Mesenchymal stem cell (in vitro differentiated cells and primary cell): Measurements from ENCODE around the gene ZFYVE27.

Source experiments
- DNase-seq: peaks from one replicate; pipeline ENCODE4 v3.0.0-alpha.2; 2013
- H2AFZ ChIP-seq: one replicate; pipeline ENCODE4 v1.6.1; 2013; ENCODE audit warnings: low read depth, mild to moderate bottlenecking, control low read depth, inconsistent platforms, low read length, moderate library complexity
- H2AK5ac ChIP-seq: 2 replicates; pipeline ENCODE4 v1.6.1; 2013; ENCODE audit warnings: low read length, moderate library complexity, mild to moderate bottlenecking, inconsistent platforms; ENCODE audit not compliant: severe bottlenecking
- H2BK120ac ChIP-seq: one replicate; pipeline ENCODE4 v1.6.1; 2013; ENCODE audit warnings: low read depth, mild to moderate bottlenecking, inconsistent platforms, low read length, moderate library complexity
- H2BK12ac ChIP-seq, 2 experiments: one replicate each; pipeline ENCODE4 v1.6.1; 2013; ENCODE audit warnings: inconsistent platforms in 2 of 2, low read length in 2 of 2, mild to moderate bottlenecking in 2 of 2, moderate library complexity in 2 of 2, control low read depth in 1 of 2
- H2BK15ac ChIP-seq: one replicate; pipeline ENCODE4 v1.6.1; 2013; ENCODE audit warnings: mild to moderate bottlenecking, low read depth, inconsistent platforms; ENCODE audit not compliant: poor library complexity, severe bottlenecking
- H2BK5ac ChIP-seq: 2 replicates; pipeline ENCODE4 v1.6.1; 2013; ENCODE audit warnings: low read depth, mild to moderate bottlenecking, low read length, control low read depth, inconsistent platforms; ENCODE audit not compliant: poor library complexity, severe bottlenecking
- H3K14ac ChIP-seq, 2 experiments: one replicate each; pipeline ENCODE4 v1.6.1; 2013; ENCODE audit warnings: inconsistent platforms in 2 of 2, low read length in 2 of 2, control low read depth in 1 of 2, mild to moderate bottlenecking in 1 of 2, moderate library complexity in 1 of 2
- H3K18ac ChIP-seq, 2 experiments: one replicate each; pipeline ENCODE4 v1.6.1; 2013; ENCODE audit warnings: inconsistent platforms in 2 of 2, low read length in 2 of 2, control low read depth in 1 of 2, low read depth in 1 of 2, mild to moderate bottlenecking in 1 of 2
- H3K23ac ChIP-seq, 2 experiments: one replicate each; pipeline ENCODE4 v1.6.1; 2013; ENCODE audit warnings: inconsistent platforms in 2 of 2, low read length in 2 of 2, mild to moderate bottlenecking in 2 of 2, moderate library complexity in 2 of 2, control low read depth in 1 of 2
- H3K27ac ChIP-seq: 2 replicates; pipeline ENCODE4 v1.5.1; 2013; ENCODE audit warnings: mild to moderate bottlenecking, moderate library complexity, low read length, control low read depth, inconsistent platforms; ENCODE audit not compliant: poor library complexity, severe bottlenecking
- H3K27me3 ChIP-seq, 2 experiments: 2 replicates each; pipeline versions ENCODE4 v1.6.1 to v1.7.0; 2013; ENCODE audit warnings: low read length in 2 of 2, mild to moderate bottlenecking in 2 of 2, moderate library complexity in 2 of 2, control low read depth in 1 of 2, inconsistent platforms in 1 of 2; ENCODE audit not compliant: control insufficient read depth in 1 of 2, insufficient read depth in 1 of 2
- H3K36me3 ChIP-seq, 2 experiments: 2 replicates each; pipeline versions ENCODE4 v1.6.1 to v1.7.0; 2013; ENCODE audit warnings: low read length in 2 of 2, control low read depth in 1 of 2, inconsistent platforms in 1 of 2, low read depth in 1 of 2, mild to moderate bottlenecking in 1 of 2; ENCODE audit not compliant: insufficient read depth in 2 of 2, control insufficient read depth in 1 of 2
- H3K4ac ChIP-seq, 2 experiments: one replicate each; pipeline ENCODE4 v1.6.1; 2013; ENCODE audit warnings: inconsistent platforms in 2 of 2, low read length in 2 of 2, mild to moderate bottlenecking in 2 of 2, moderate library complexity in 2 of 2, control low read depth in 1 of 2, low read depth in 1 of 2
- H3K4me1 ChIP-seq: 2 replicates; pipeline ENCODE4 v1.6.1; 2013; ENCODE audit warnings: low read depth, low read length, control low read depth; ENCODE audit not compliant: control insufficient read depth, insufficient read depth
- H3K4me2 ChIP-seq: 2 replicates; pipeline ENCODE4 v1.6.1; 2013; ENCODE audit warnings: low read length, mild to moderate bottlenecking, inconsistent platforms; ENCODE audit not compliant: poor library complexity, severe bottlenecking
- H3K4me3 ChIP-seq, 2 experiments: 2 replicates each; pipeline versions ENCODE4 v1.5.1 to v1.7.0; 2013; ENCODE audit warnings: low read length in 2 of 2, mild to moderate bottlenecking in 2 of 2, control low read depth in 1 of 2, low read depth in 1 of 2; ENCODE audit not compliant: insufficient read depth in 1 of 2
- H3K79me1 ChIP-seq: replicated peaks from 2 replicates; pipeline ENCODE4 v1.6.1; 2013; ENCODE audit warnings: mild to moderate bottlenecking, control low read depth, low read length, inconsistent platforms; ENCODE audit not compliant: poor library complexity, severe bottlenecking
- H3K9ac ChIP-seq: 2 replicates; pipeline ENCODE4 v1.7.0; 2013; ENCODE audit warnings: mild to moderate bottlenecking, low read length, moderate library complexity
- H3K9me3 ChIP-seq: 2 replicates; pipeline ENCODE4 v1.7.0; 2013; ENCODE audit warnings: mild to moderate bottlenecking, low read length; ENCODE audit not compliant: control insufficient read depth
- H4K8ac ChIP-seq: one replicate; pipeline ENCODE4 v1.6.1; 2013; ENCODE audit warnings: inconsistent platforms, mild to moderate bottlenecking, low read length, moderate library complexity
- H4K91ac ChIP-seq: one replicate; pipeline ENCODE4 v1.6.1; 2013; ENCODE audit warnings: mild to moderate bottlenecking, low read length, inconsistent platforms
- WGBS: methylation state at CpG from one replicate; pipeline ENCODE4 v1.1.7; 2013; ENCODE audit warnings: mixed read lengths; 5-methylcytosine and 5-hydroxymethylcytosine counted together

Gene ZFYVE27

GRCh38 chr10:97761331-97761865, 24.5 kb downstream of the ZFYVE27 start:
- no peak overlapping the region for H3K4ac ChIP-seq
- H3K18ac ChIP-seq = no peak overlapping the region
- H3K14ac ChIP-seq = no peak overlapping the region
- no peak overlapping the region for H3K27ac ChIP-seq
- no peak overlapping the region for H3K4me2 ChIP-seq
- H3K36me3 ChIP-seq = peaks cover 52 to 57% of the 10 kb centered on the region in 2 experiments
- no peak overlapping the region for H2BK12ac ChIP-seq
- peaks cover 32% of the 10 kb centered on the region for H3K4me1 ChIP-seq
- DNase-seq = no peak
- no peak overlapping the region for H2AK5ac ChIP-seq
- H4K91ac ChIP-seq = no peak overlapping the region
- H3K9me3 ChIP-seq = no peaks in the 10 kb centered on the region
- no peak overlapping the region for H3K9ac ChIP-seq
- no peak overlapping the region for H2BK5ac ChIP-seq
- no peak overlapping the region for H3K23ac ChIP-seq
- no peak overlapping the region for H2BK15ac ChIP-seq
- no peak overlapping the region for H3K4me3 ChIP-seq
- H2AFZ ChIP-seq = no peak overlapping the region
- H2BK120ac ChIP-seq = no peak overlapping the region
- peaks cover 14% of the 10 kb centered on the region for H3K79me1 ChIP-seq
- no peaks in the 10 kb centered on the region for H3K27me3 ChIP-seq
- H4K8ac ChIP-seq = no peak overlapping the region
- 94% methylated on average over 8 of the region's 8 CpGs for WGBS

- no peaks in the 10 kb centered on the region for H3K27me3 ChIP-seq
- no peak overlapping the region for H4K91ac ChIP-seq
- no peak overlapping the region for H3K9ac ChIP-seq
These were observed 25.1 kb downstream of the ZFYVE27 start for GRCh38 chr10:97762056-97762455.

GRCh38 chr10:97762816-97763215, 25.9 kb downstream of the ZFYVE27 start:
- Histone ChIP-seq H3K79me1 (peaks cover 12% of the 10 kb centered on the region), H3K23ac (no peak overlapping the region), H2BK12ac (no peak overlapping the region), H3K4ac (no peak overlapping the region), H3K4me3 (no peak overlapping the region), H3K4me1 (peaks cover 32% of the 10 kb centered on the region), H3K27ac (peak overlapping the region; percentile 22), H2AK5ac (peak overlapping the region; percentile 21), H2BK15ac (no peak overlapping the region), H3K36me3 (peaks cover 38 to 48% of the 10 kb centered on the region in 2 experiments), H4K8ac (no peak overlapping the region), H3K14ac (no peak overlapping the region), H2BK120ac (no peak overlapping the region), H3K18ac (no peak overlapping the region), H2AFZ (no peak overlapping the region), H4K91ac (no peak overlapping the region), H3K9me3 (no peaks in the 10 kb centered on the region), H3K4me2 (no peak overlapping the region), H3K9ac (no peak overlapping the region), H3K27me3 (peaks cover 0 to 1% of the 10 kb centered on the region in 2 experiments), H2BK5ac (no peak overlapping the region)
- DNase-seq = no peak
- WGBS = 68% methylated on average over 5 of the region's 5 CpGs

More at GRCh38 chr10:97762056-97762455, 25.1 kb downstream of the ZFYVE27 start:
- peaks cover 32% of the 10 kb centered on the region for H3K4me1 ChIP-seq
- H3K4me2 ChIP-seq = no peak overlapping the region
- H2AK5ac ChIP-seq = no peak overlapping the region
- DNase-seq = no peak
- no peak overlapping the region for H2BK120ac ChIP-seq
- no peaks in the 10 kb centered on the region for H3K9me3 ChIP-seq
- no peak overlapping the region for H2BK12ac ChIP-seq
- no peak overlapping the region for H2BK5ac ChIP-seq
- no peak overlapping the region for H3K4ac ChIP-seq
- no peak overlapping the region for H3K23ac ChIP-seq
- H3K27ac ChIP-seq = no peak overlapping the region
- H4K8ac ChIP-seq = no peak overlapping the region
- H2BK15ac ChIP-seq = no peak overlapping the region
- no peak overlapping the region for H3K14ac ChIP-seq
- peaks cover 12% of the 10 kb centered on the region for H3K79me1 ChIP-seq
- 95% methylated on average over 10 of the region's 10 CpGs for WGBS
- no peak overlapping the region for H3K4me3 ChIP-seq
- H3K36me3 ChIP-seq = peaks cover 45 to 51% of the 10 kb centered on the region in 2 experiments
- H3K18ac ChIP-seq = no peak overlapping the region
- no peak overlapping the region for H2AFZ ChIP-seq

GRCh38 chr10:97763411-97763810, 26.5 kb downstream of the ZFYVE27 start:
- peaks cover 12% of the 10 kb centered on the region for H3K79me1 ChIP-seq
- H3K4me2 ChIP-seq = no peak overlapping the region
- peaks cover 0 to 7% of the 10 kb centered on the region in 2 experiments for H3K27me3 ChIP-seq
- no peak overlapping the region for H4K91ac ChIP-seq
- no peak overlapping the region for H3K9ac ChIP-seq
- H3K23ac ChIP-seq = no peak overlapping the region
- H3K36me3 ChIP-seq = peaks cover 37 to 48% of the 10 kb centered on the region in 2 experiments
- no peak overlapping the region for H3K14ac ChIP-seq
- no peak overlapping the region for H2BK12ac ChIP-seq
- H3K27ac ChIP-seq = peak overlapping the region; percentile 22
- WGBS = 96% methylated on average over 2 of the region's 2 CpGs
- H3K4me3 ChIP-seq = no peak overlapping the region
- no peak for DNase-seq
- no peak overlapping the region for H2BK5ac ChIP-seq
- no peak overlapping the region for H2AK5ac ChIP-seq
- no peak overlapping the region for H3K18ac ChIP-seq
- no peak overlapping the region for H2AFZ ChIP-seq
- no peak overlapping the region for H2BK120ac ChIP-seq
- no peak overlapping the region for H4K8ac ChIP-seq
- peaks cover 32% of the 10 kb centered on the region for H3K4me1 ChIP-seq
- H3K4ac ChIP-seq = no peak overlapping the region
- no peak overlapping the region for H2BK15ac ChIP-seq
- H3K9me3 ChIP-seq = no peaks in the 10 kb centered on the region
